ENCODE results near the gene MYEOV.

DNA sequence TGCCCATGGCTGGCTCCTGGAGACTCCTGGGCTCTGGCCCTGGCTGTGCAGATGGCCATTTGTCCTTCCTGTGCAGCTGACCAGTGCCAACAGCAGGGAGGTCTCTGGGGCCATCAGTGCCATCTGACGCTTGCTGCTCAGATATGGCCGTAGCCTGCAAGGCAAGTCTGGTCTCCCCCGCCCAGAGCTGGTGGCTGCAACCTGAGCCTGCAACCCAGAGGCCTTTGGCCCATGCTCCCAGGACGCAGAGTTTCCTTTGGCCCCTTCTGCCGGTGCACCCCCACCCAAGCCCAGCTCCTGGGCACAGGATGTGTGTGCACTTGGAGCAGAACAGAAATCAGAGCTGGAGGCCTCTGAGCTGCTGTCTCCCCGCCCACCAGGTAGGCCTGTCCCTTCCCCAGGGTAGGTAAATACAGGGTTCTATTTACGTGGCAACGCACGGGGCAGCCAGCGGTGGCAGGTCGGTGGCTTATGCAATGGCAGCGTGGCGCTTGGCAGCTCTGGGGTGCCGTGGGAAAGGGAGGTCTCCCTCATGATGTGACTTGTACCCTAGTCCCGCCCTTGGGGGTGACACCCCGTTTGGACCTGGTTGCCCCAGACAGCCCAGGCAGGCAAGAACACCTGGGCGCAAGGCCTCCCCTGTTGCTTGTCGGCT, 21.0 kb upstream of the MYEOV start:
- TF ChIP-seq, protein P1, sequence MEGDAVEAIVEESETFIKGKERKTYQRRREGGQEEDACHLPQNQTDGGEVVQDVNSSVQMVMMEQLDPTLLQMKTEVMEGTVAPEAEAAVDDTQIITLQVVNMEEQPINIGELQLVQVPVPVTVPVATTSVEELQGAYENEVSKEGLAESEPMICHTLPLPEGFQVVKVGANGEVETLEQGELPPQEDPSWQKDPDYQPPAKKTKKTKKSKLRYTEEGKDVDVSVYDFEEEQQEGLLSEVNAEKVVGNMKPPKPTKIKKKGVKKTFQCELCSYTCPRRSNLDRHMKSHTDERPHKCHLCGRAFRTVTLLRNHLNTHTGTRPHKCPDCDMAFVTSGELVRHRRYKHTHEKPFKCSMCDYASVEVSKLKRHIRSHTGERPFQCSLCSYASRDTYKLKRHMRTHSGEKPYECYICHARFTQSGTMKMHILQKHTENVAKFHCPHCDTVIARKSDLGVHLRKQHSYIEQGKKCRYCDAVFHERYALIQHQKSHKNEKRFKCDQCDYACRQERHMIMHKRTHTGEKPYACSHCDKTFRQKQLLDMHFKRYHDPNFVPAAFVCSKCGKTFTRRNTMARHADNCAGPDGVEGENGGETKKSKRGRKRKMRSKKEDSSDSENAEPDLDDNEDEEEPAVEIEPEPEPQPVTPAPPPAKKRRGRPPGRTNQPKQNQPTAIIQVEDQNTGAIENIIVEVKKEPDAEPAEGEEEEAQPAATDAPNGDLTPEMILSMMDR (IDR thresholded peaks at IDR 0.05): no peak
- TF ChIP-seq POLR2A (IDR thresholded peaks at IDR 0.05): no peak
- no peak for TF ChIP-seq EP300 (IDR thresholded peaks at IDR 0.05)
